ENCODE results near the gene OBI1.
A peak's percentile ranks its signal among the peaks of the same experiment; 100 is the strongest.

The OBI1 gene

GRCh38 chr13:78658630-78659449 is at the start of gene OBI1:
TSS of gene OBI1 (minus strand) at chr13:78659155. CDS start at chr13:78659120, 35 bp downstream.
- DNase-seq, result peak; percentile 85 to 91 (median 88)

GRCh38 chr13:78701383-78701782 is 42.4 kb upstream of the OBI1 start:
- no peak for DNase-seq

- DNase-seq, result no peak
Measured at GRCh38 chr13:78700121-78700910, 41.4 kb upstream of the OBI1 start.

GRCh38 chr13:78689011-78689410 is 30.1 kb upstream of the OBI1 start:
- DNase-seq, result no peak

- no peak for DNase-seq
Measured at GRCh38 chr13:78686461-78686860, 27.5 kb upstream of the OBI1 start.

- no peak for DNase-seq
Measured at GRCh38 chr13:78680576-78681350, 21.8 kb upstream of the OBI1 start.

GRCh38 chr13:78680115-78680561 is 21.2 kb upstream of the OBI1 start:
- no peak for DNase-seq

GRCh38 chr13:78679329-78679728 is 20.4 kb upstream of the OBI1 start:
- DNase-seq, result no peak

GRCh38 chr13:78675112-78675511 is 16.2 kb upstream of the OBI1 start:
- no peak for DNase-seq

GRCh38 chr13:78674638-78675037 is 15.7 kb upstream of the OBI1 start:
- DNase-seq, result no peak

- DNase-seq, result peak in 1 of 6 experiments; percentile 1
Measured at GRCh38 chr13:78662467-78662866, 3.5 kb upstream of the OBI1 start.

- DNase-seq, result no peak
Measured at GRCh38 chr13:78660495-78660857, 1.5 kb upstream of the OBI1 start.

GRCh38 chr13:78659732-78660494 is 958 bp upstream of the OBI1 start:
- DNase-seq, result peak; percentile 1 to 45 (median 6)

- DNase-seq, result peak in 1 of 6 experiments; percentile 31
Measured at GRCh38 chr13:78659450-78659730, 435 bp upstream of the OBI1 start.

GRCh38 chr13:78657699-78658629 is 991 bp downstream of the OBI1 start:
- DNase-seq, result peak in 1 of 6 experiments; percentile 26

GRCh38 chr13:78655906-78656305 is 3.0 kb downstream of the OBI1 start:
- DNase-seq, result no peak

- DNase-seq, result no peak
Measured at GRCh38 chr13:78655007-78655406, 3.9 kb downstream of the OBI1 start.

GRCh38 chr13:78652651-78653050 is 6.3 kb downstream of the OBI1 start:
- no peak for DNase-seq

GRCh38 chr13:78650717-78651083 is 8.3 kb downstream of the OBI1 start:
- no peak for DNase-seq

GRCh38 chr13:78649997-78650716 is 8.8 kb downstream of the OBI1 start:
- no peak for DNase-seq
